Fibroblast of the aortic adventitia (primary cell): ENCODE data around the gene LRRC41. TPM values are rescaled to one million over a fixed set of nuclear protein-coding genes. Genes with fewer than 3 reads are reported as not detected.
A peak's percentile ranks its signal among the peaks of the same experiment; 100 is the strongest.

Source experiments
- DNase-seq: peaks from one replicate; pipeline ENCODE4 v3.0.0-alpha.2; 2010; ENCODE audit warnings: low read depth
- H3K4me3 ChIP-seq: 2 replicates; pipeline ENCODE4 v1.5.1; 2011; ENCODE audit warnings: low read depth, mild to moderate bottlenecking, control low read depth, low read length, moderate library complexity
- CTCF ChIP-seq: IDR thresholded peaks from 2 replicates; pipeline ENCODE4 v1.5.1; 2011; ENCODE audit warnings: mild to moderate bottlenecking, low read length, control low read depth, inconsistent platforms; ENCODE audit not compliant: insufficient read depth
- total RNA-seq: library from RNA; depleted of rRNA; stranded (reverse); fragments of >200 nt; gene quantifications from 2 replicates; pipeline ENCODE4 v1.2.3, GENCODE V29; 2012; ENCODE audit warnings: low replicate concordance

LRRC41 gene
- total RNA-seq, 1 donor = 66.4 TPM

GRCh38 chr1:46289134-46289494 lies 14.3 kb downstream of the LRRC41 start:
- no peak for TF ChIP-seq CTCF
- DNase-seq = no peak
- no peak overlapping the region for H3K4me3 ChIP-seq

- DNase-seq = peak; percentile 19
- no peak for TF ChIP-seq CTCF
- H3K4me3 ChIP-seq = no peak overlapping the region
These were observed 14.8 kb downstream of the LRRC41 start for GRCh38 chr1:46288485-46289133.

- no peak for DNase-seq
- TF ChIP-seq CTCF = no peak
- H3K4me3 ChIP-seq = no peak overlapping the region
These were observed 17.5 kb downstream of the LRRC41 start for GRCh38 chr1:46285730-46286477.

GRCh38 chr1:46284597-46285564 lies 18.5 kb downstream of the LRRC41 start:
- no peak for DNase-seq
- no peak for TF ChIP-seq CTCF
- H3K4me3 ChIP-seq = no peak overlapping the region

GRCh38 chr1:46284058-46284457 lies 19.4 kb downstream of the LRRC41 start:
- no peak overlapping the region for H3K4me3 ChIP-seq
- TF ChIP-seq CTCF = no peak
- no peak for DNase-seq

GRCh38 chr1:46281021-46281420 lies 22.4 kb downstream of the LRRC41 start:
- TF ChIP-seq CTCF = no peak
- no peak for DNase-seq
- H3K4me3 ChIP-seq = no peak overlapping the region
